GM19025 (cell line): ENCODE results near the gene NHERF2.
"Not testable (repeated sequence)": the region's sequence is repeated elsewhere in the genome, so short reads cannot be mapped to it uniquely, and the experiment has no call there.

Experiments
- ATAC-seq: cut with Tn5 transposase; IDR thresholded peaks from one replicate; pipeline ENCODE4 v1.9.1; 2021; ENCODE audit warnings: mild to moderate bottlenecking, low read depth, moderate library complexity; ENCODE audit not compliant: unreplicated experiment

Gene NHERF2

GRCh38 chr16:2025251-2025650, 1.5 kb upstream of the NHERF2 start:
- ATAC-seq, result no peak

GRCh38 chr16:2025878-2026460, 733 bp upstream of the NHERF2 start:
- no peak for ATAC-seq

GRCh38 chr16:2027024-2028010, 615 bp downstream of the NHERF2 start:
- ATAC-seq, result no peak

- ATAC-seq, result no peak
These were observed 1.4 kb downstream of the NHERF2 start for GRCh38 chr16:2028146-2028545.

GRCh38 chr16:2028620-2029220, 2.0 kb downstream of the NHERF2 start:
- ATAC-seq, result no peak

- ATAC-seq, result no peak
These were observed 2.6 kb downstream of the NHERF2 start for GRCh38 chr16:2029350-2029749.

- no peak for ATAC-seq
These were observed 3.3 kb downstream of the NHERF2 start for GRCh38 chr16:2030036-2030435.

GRCh38 chr16:2031081-2031577, 4.4 kb downstream of the NHERF2 start:
- no peak for ATAC-seq

GRCh38 chr16:2032285-2033056, 5.8 kb downstream of the NHERF2 start:
- no peak for ATAC-seq

GRCh38 chr16:2033057-2033908, 6.6 kb downstream of the NHERF2 start:
- ATAC-seq, result no peak

- not testable (repeated sequence) for ATAC-seq
These were observed 7.4 kb downstream of the NHERF2 start for GRCh38 chr16:2033909-2034695.

- ATAC-seq, result no peak
These were observed 8.2 kb downstream of the NHERF2 start for GRCh38 chr16:2034696-2035430.

- ATAC-seq, result no peak
These were observed 8.9 kb downstream of the NHERF2 start for GRCh38 chr16:2035431-2036199.

GRCh38 chr16:2036200-2036966, 9.7 kb downstream of the NHERF2 start:
- no peak for ATAC-seq

GRCh38 chr16:2037115-2037514, 10.4 kb downstream of the NHERF2 start:
- ATAC-seq, result no peak

- no peak for ATAC-seq
These were observed 11.1 kb downstream of the NHERF2 start for GRCh38 chr16:2037647-2038381.
